T-helper 17 cell (primary cell): ENCODE results near the gene COQ10A. TPM values are rescaled to one million over a fixed set of nuclear protein-coding genes. Genes with fewer than 3 reads are reported as not detected.

ENCODE experiments used
- ATAC-seq: fragments of 150-1000 bp; cut with Tn5 transposase; 2 replicates; pipeline ENCODE4 v1.10.0; 2021; ENCODE audit warnings: mild to moderate bottlenecking, moderate library complexity
- DNase-seq, 3 donors: peaks; one replicate each; pipeline versions ENCODE4 v3.0.0 to v3.0.0-alpha.2; 2020 to 2021
- H3K9me3 ChIP-seq: one replicate; pipeline ENCODE4 v1.7.0; 2013; ENCODE audit warnings: low read length, mild to moderate bottlenecking; ENCODE audit not compliant: control insufficient read depth, poor library complexity, severe bottlenecking
- H3K27ac Mint-ChIP-seq: one replicate; pipeline ENCODE4 v1.8.0; 2022; ENCODE audit warnings: mild to moderate bottlenecking, moderate library complexity, mixed read lengths
- H3K27me3 Mint-ChIP-seq: one replicate; pipeline ENCODE4 v1.8.0; 2022; ENCODE audit warnings: mixed read lengths
- H3K36me3 Mint-ChIP-seq: one replicate; pipeline ENCODE4 v1.8.0; 2022; ENCODE audit warnings: low read depth, mixed read lengths
- H3K4me1 Mint-ChIP-seq: one replicate; pipeline ENCODE4 v1.8.0; 2022; ENCODE audit warnings: mild to moderate bottlenecking, mixed read lengths
- H3K4me3 Mint-ChIP-seq: one replicate; pipeline ENCODE4 v1.8.0; 2022; ENCODE audit warnings: mild to moderate bottlenecking, moderate library complexity, mixed read lengths
- total RNA-seq, 4 donors: library from RNA in 2 of 4; stranded (reverse) in 2 of 4; gene quantifications; one replicate each; pipeline ENCODE4 v1.2.3 and lab custom pipeline; 2022 to 2026

COQ10A gene
- total RNA-seq, 2 donors from 2014 or later = 28.7 to 34.4 TPM

DNA sequence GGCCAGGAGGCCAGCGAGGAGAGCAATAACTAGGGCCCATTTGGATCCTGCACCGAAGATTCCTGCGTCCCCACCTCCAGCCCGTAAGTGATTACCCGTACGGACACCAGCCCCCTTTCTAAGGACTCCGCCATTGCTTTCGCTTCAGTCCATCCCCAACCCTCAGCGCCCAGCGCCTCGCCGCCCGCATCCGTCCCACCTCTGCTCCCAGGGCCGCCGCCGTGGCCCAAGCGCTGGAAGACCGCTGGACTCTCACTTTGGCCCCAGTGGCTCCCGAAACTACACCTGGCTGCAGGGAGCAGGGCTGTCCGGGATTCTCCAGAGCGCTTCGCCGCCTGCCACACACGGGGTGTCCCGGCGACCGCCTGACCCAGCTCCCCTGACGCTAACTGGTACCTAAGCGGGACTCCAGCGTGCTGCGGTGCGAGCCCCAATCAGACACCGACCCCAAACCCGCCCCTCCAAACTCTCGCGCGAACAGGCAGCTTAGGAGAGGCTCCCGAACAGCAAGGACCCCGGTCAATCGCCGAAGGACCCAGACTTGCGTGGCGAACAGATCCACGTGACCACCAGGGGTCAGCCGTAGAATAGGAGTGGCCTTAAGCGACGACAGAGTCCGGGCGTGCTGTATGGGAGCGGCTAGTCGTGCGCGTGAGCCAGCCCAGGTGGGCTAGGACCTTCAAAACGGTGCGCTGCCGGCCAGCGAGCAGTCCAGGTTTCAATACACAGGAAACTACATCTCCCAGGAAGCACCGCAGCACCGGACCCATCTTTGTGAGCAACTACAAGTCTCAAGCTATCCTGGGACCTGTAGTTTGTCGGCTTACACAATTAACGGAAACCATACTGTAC, 49.1 kb downstream of the COQ10A start, which contains the start of gene CNPY2:
CNPY2 (minus strand) TSS at position 367 of the 852 bp plus-strand sequence. CDS start 771 bp downstream, outside the sequence.
- DNase-seq (peak; percentile 81 to 86 (median 81)), ATAC-seq (peak; percentile 91)
- Mint-ChIP-seq H3K27ac (peak within 1 kb of the TSS; percentile 99), H3K4me3 (peak within 1 kb of the TSS; percentile 97), H3K36me3 (peaks cover 3% of the 10 kb centered on the region), H3K4me1 (peaks cover 3% of the 10 kb centered on the region), H3K27me3 (no peaks in the 10 kb centered on the region)
- no peaks in the 10 kb centered on the region for H3K9me3 ChIP-seq

GRCh38 chr12:56317675-56318074, 50.9 kb downstream of the COQ10A start:
- peak overlapping the region; percentile 61 for H3K27ac Mint-ChIP-seq
- peaks cover 3% of the 10 kb centered on the region for H3K36me3 Mint-ChIP-seq
- no peak overlapping the region for H3K4me3 Mint-ChIP-seq
- ATAC-seq (no peak), DNase-seq (no peak)
- H3K27me3 Mint-ChIP-seq = no peaks in the 10 kb centered on the region
- no peaks in the 10 kb centered on the region for H3K9me3 ChIP-seq
- peaks cover 3% of the 10 kb centered on the region for H3K4me1 Mint-ChIP-seq

Other genes starting within 250 kb of the COQ10A start
- 1 to 10 TPM; 3.9 to 9.4 TPM for gene IKZF4, start 245.9 kb upstream of the COQ10A start, total RNA-seq
- 10 to 100 TPM; 46.9 to 72.3 TPM for gene RPS26, start 225.0 kb upstream of the COQ10A start, total RNA-seq
- gene ERBB3, start 186.8 kb upstream of the COQ10A start, total RNA-seq = under 1 TPM; 0.60 to 0.80 TPM
- gene PA2G4, start 162.4 kb upstream of the COQ10A start, total RNA-seq = 10 to 100 TPM; 62.0 to 76.2 TPM
- gene RPL41, start 150.3 kb upstream of the COQ10A start, total RNA-seq = 1,000 to 10,000 TPM; 5,484 to 5,668 TPM
- 1 to 10 TPM; 6.8 to 8.7 TPM for gene ZC3H10, start 148.7 kb upstream of the COQ10A start, total RNA-seq
- 100 to 1,000 TPM; 178 to 211 TPM for gene ESYT1, start 138.7 kb upstream of the COQ10A start, total RNA-seq
- gene MYL6B, start 114.4 kb upstream of the COQ10A start, total RNA-seq = 1 to 10 TPM; 5.4 to 9.0 TPM
- gene MYL6, start 108.6 kb upstream of the COQ10A start, total RNA-seq = 100 to 1,000 TPM; 741 to 784 TPM
- gene SMARCC2, start 77.5 kb upstream of the COQ10A start, total RNA-seq = 100 to 1,000 TPM; 130 to 138 TPM
- 10 to 100 TPM; 35.5 to 37.4 TPM for gene RNF41, start 45.0 kb upstream of the COQ10A start, total RNA-seq
- gene NABP2, start 42.6 kb upstream of the COQ10A start, total RNA-seq = 10 to 100 TPM; 12.5 to 19.4 TPM
- not detected for gene SLC39A5, start 36.9 kb upstream of the COQ10A start, total RNA-seq
- gene ANKRD52, start 8.6 kb upstream of the COQ10A start, total RNA-seq = 10 to 100 TPM; 30.8 to 33.4 TPM
- gene CS, start 33.4 kb downstream of the COQ10A start, total RNA-seq = 100 to 1,000 TPM; 189 to 197 TPM
- 10 to 100 TPM; 47.4 to 53.4 TPM for gene CNPY2, start 49.0 kb downstream of the COQ10A start, total RNA-seq
- gene PAN2, start 67.1 kb downstream of the COQ10A start, total RNA-seq = 100 to 1,000 TPM in 1 of 2 donors, 10 to 100 TPM in 1; 81.1 to 108 TPM
- gene IL23A, start 71.9 kb downstream of the COQ10A start, total RNA-seq = 10 to 100 TPM; 44.9 to 49.8 TPM
- 100 to 1,000 TPM; 116 to 145 TPM for gene STAT2, start 93.2 kb downstream of the COQ10A start, total RNA-seq
- gene APOF, start 95.9 kb downstream of the COQ10A start, total RNA-seq = not detected
- gene TIMELESS, start 182.5 kb downstream of the COQ10A start, total RNA-seq = 1 to 10 TPM; 5.0 to 5.1 TPM
- gene MIP, start 187.7 kb downstream of the COQ10A start, total RNA-seq = not detected
- 1 to 10 TPM; 5.8 to 6.4 TPM for gene SPRYD4, start 201.6 kb downstream of the COQ10A start, total RNA-seq
- gene GLS2, start 221.2 kb downstream of the COQ10A start, total RNA-seq = 1 to 10 TPM; 1.9 to 2.8 TPM